ENCODE data around the gene APOBEC2. TPM values are rescaled to one million over a fixed set of nuclear protein-coding genes. Genes with fewer than 3 reads are reported as not detected.
A peak's percentile ranks its signal among the peaks of the same experiment; 100 is the strongest.

The APOBEC2 gene
- total RNA-seq, 1 donor from 2014 or later: not detected

DNA sequence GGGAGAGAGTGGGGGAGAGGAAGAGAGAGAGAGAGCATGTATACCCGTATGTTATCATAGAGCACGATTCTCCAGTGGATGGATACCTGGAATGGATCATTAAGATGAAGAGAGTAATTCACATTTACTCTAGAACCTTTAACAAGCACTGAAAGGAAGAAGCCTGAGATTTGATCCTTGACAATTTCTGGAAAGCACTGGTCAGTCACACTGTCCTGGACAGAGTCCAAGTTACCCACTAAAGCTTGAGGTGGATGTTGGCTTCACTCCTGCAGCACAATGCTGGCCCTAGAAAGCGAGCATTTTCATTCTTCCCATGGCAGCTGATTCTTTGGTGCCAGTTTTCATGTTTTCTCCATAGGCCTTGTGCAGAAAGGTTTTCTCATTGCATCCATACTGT is 45.4 kb downstream of the APOBEC2 start:
- TF ChIP-seq, protein P1, sequence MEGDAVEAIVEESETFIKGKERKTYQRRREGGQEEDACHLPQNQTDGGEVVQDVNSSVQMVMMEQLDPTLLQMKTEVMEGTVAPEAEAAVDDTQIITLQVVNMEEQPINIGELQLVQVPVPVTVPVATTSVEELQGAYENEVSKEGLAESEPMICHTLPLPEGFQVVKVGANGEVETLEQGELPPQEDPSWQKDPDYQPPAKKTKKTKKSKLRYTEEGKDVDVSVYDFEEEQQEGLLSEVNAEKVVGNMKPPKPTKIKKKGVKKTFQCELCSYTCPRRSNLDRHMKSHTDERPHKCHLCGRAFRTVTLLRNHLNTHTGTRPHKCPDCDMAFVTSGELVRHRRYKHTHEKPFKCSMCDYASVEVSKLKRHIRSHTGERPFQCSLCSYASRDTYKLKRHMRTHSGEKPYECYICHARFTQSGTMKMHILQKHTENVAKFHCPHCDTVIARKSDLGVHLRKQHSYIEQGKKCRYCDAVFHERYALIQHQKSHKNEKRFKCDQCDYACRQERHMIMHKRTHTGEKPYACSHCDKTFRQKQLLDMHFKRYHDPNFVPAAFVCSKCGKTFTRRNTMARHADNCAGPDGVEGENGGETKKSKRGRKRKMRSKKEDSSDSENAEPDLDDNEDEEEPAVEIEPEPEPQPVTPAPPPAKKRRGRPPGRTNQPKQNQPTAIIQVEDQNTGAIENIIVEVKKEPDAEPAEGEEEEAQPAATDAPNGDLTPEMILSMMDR (IDR thresholded peaks at IDR 0.05; ENCODE audit: insufficient read depth, low read length, severe bottlenecking): no peak
- H3K27me3 ChIP-seq (ENCODE audit: control insufficient read depth, insufficient read depth, low read length): no peaks in the 10 kb centered on the region
- H3K36me3 ChIP-seq (ENCODE audit: control insufficient read depth, insufficient read depth, low read length): peaks cover 19% of the 10 kb centered on the region
- no peak overlapping the region for H3K4me3 ChIP-seq (ENCODE audit: low read depth, low read length)
- no peak for FAIRE-seq
- no peak for DNase-seq (ENCODE audit: low read depth)

DNA sequence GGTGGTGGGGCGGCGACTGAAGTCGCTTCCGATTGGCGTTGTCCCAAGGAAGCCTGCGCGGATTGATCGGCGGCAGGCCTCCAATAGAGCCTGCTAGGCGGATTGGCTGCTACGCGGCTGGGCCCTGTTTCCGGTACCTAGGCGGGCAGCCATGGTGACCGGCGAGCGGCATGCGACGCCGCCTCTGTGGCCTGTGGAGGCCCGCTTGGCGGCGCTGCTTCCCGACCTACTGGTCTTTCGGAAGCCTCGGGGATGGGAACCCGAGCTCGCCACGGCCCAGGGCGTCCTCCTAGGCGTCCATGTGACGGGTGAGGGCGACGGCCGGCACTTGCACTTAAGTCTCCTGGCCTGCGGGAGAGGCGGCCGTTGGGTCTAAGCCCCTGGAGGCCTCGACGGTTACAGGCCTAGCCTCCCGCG is 47.9 kb downstream of the APOBEC2 start:
- DNase-seq (ENCODE audit: low read depth) (no peak), FAIRE-seq (no peak)
- H3K4me3 ChIP-seq (ENCODE audit: low read depth, low read length): no peak overlapping the region
- TF ChIP-seq, protein P1 (IDR thresholded peaks at IDR 0.05; ENCODE audit: insufficient read depth, low read length, severe bottlenecking): no peak
- H3K27me3 ChIP-seq (ENCODE audit: control insufficient read depth, insufficient read depth, low read length): no peaks in the 10 kb centered on the region
- peaks cover 7% of the 10 kb centered on the region for H3K36me3 ChIP-seq (ENCODE audit: control insufficient read depth, insufficient read depth, low read length)

DNA sequence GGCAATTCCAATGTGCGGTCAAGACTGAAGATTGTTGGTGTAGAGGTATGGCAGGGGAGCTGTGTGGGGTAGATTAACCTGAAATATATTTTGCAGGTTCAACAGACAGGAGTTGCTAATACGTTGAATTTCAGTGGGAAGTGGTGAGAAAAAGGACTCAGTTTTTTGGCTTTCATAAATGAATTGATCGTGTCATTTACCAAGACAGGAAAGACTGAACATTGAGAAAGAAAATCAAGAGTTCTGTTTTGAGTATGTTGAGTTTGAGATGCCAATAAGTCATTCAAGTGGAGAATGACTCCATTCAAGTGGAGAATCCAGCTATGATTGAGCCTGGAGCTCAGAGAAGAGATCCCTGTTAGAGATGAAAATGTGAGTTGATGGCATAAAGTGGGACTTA is 50.8 kb downstream of the APOBEC2 start:
- TF ChIP-seq, protein P1 (IDR thresholded peaks at IDR 0.05; ENCODE audit: insufficient read depth, low read length, severe bottlenecking): no peak
- no peaks in the 10 kb centered on the region for H3K36me3 ChIP-seq (ENCODE audit: control insufficient read depth, insufficient read depth, low read length)
- FAIRE-seq: no peak
- DNase-seq (ENCODE audit: low read depth): no peak
- H3K4me3 ChIP-seq (ENCODE audit: low read depth, low read length): no peak overlapping the region
- no peaks in the 10 kb centered on the region for H3K27me3 ChIP-seq (ENCODE audit: control insufficient read depth, insufficient read depth, low read length)

DNA sequence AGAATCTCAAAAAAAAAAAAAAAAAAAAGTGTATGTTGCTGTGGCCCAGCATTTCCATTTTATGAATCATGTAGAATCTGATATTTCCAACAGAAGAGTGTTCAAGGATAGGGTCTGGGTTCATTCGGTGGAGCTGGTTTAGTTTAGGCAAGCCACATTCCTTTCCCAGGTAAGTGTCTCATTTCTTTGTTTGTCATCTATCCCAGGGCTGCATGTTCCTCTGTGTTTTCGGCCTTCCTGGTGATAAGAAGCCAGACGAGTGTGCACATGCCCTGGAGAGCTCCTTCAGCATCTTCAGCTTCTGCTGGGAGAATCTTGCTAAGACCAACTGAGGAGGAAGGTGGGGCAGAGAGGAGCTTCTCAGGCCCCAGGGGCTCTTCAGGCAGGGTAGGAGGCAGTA is 58.0 kb downstream of the APOBEC2 start:
- peak; percentile 98 for DNase-seq (ENCODE audit: low read depth)
- FAIRE-seq: peak; percentile 97
- no peaks in the 10 kb centered on the region for H3K36me3 ChIP-seq (ENCODE audit: control insufficient read depth, insufficient read depth, low read length)
- H3K27me3 ChIP-seq (ENCODE audit: control insufficient read depth, insufficient read depth, low read length): no peaks in the 10 kb centered on the region
- no peak overlapping the region for H3K4me3 ChIP-seq (ENCODE audit: low read depth, low read length)
- TF ChIP-seq, protein P1 (IDR thresholded peaks at IDR 0.05; ENCODE audit: insufficient read depth, low read length, severe bottlenecking): no peak

Other genes starting within 250 kb of the APOBEC2 start
- 0.26 TPM in 2 replicates for gene UNC5CL, start 14.0 kb upstream of the APOBEC2 start, total RNA-seq
- not detected in 2 replicates for gene TSPO2, start 10.7 kb upstream of the APOBEC2 start, total RNA-seq
- gene OARD1, start 19.2 kb downstream of the APOBEC2 start, total RNA-seq: 18.2 and 19.5 TPM in 2 replicates
- gene NFYA, start 19.8 kb downstream of the APOBEC2 start, total RNA-seq: 20.5 and 25.5 TPM in 2 replicates
- not detected in 2 replicates for gene TREML1, start 101.1 kb downstream of the APOBEC2 start, total RNA-seq
- 0.53 and 1.9 TPM in 2 replicates for gene TREM2, start 109.9 kb downstream of the APOBEC2 start, total RNA-seq
- under 0.01 TPM in 1 of 2 replicates, not detected in the other for gene TREML2, start 147.9 kb downstream of the APOBEC2 start, total RNA-seq
- gene TREML4, start 175.1 kb downstream of the APOBEC2 start, total RNA-seq: not detected in 2 replicates
- 1.8 and 21.1 TPM in 2 replicates for gene TREM1, start 233.5 kb downstream of the APOBEC2 start, total RNA-seq